Esophagus squamous epithelium (tissue), 5 donors: ENCODE data around the gene PTPRCAP. TPM values are rescaled to one million over a fixed set of nuclear protein-coding genes. Genes with fewer than 3 reads are reported as not detected.
A peak's percentile ranks its signal among the peaks of the same experiment; 100 is the strongest.

Experiments
- DNase-seq: peaks from one replicate; lab custom pipeline; 2025; lab: John Stamatoyannopoulos, UW
- H3K27ac ChIP-seq, 4 donors: fragments of 200-600 bp; sonication (generic); one replicate each; pipeline ENCODE4 v1.5.1; 2016 to 2019; ENCODE audit warnings: mild to moderate bottlenecking in 1 of 4
- H3K27me3 ChIP-seq, 4 donors: fragments of 200-600 bp; sonication (generic); 1 replicate in 3 of 4; 2 replicates in 1 of 4; pipeline versions ENCODE4 v1.5.1 to v1.6.0; 2017 to 2021; ENCODE audit warnings: antibody characterized with exemption in 1 of 4
- H3K36me3 ChIP-seq, 3 donors: fragments of 200-600 bp; sonication (generic); one replicate each; pipeline ENCODE4 v1.5.1; 2016 to 2019
- H3K4me1 ChIP-seq, 3 donors: fragments of 200-600 bp; sonication (generic); one replicate each; pipeline ENCODE4 v1.5.1; 2017 to 2019
- H3K4me3 ChIP-seq, 4 donors: fragments of 200-600 bp; sonication (generic); 1 replicate in 3 of 4; 2 replicates in 1 of 4; pipeline ENCODE4 v1.5.1; 2016 to 2019; ENCODE audit warnings: mild to moderate bottlenecking in 2 of 4, moderate library complexity in 1 of 4
- H3K9me3 ChIP-seq, 3 donors: fragments of 200-600 bp; sonication (generic); one replicate each; pipeline ENCODE4 v1.5.1; 2016 to 2019
- CTCF ChIP-seq, 6 experiments: fragments of 450-650 bp in 4 of 6; fragments of 200-600 bp in 2 of 6; sonication (generic) in 2 of 6; IDR thresholded peaks; one replicate each; pipeline ENCODE4 v1.5.1; 2016 to 2019; ENCODE audit warnings: antibody characterized with exemption in 6 of 6, mild to moderate bottlenecking in 4 of 6, moderate library complexity in 4 of 6
- POLR2A ChIP-seq, 4 donors: fragments of 450-650 bp; IDR thresholded peaks; one replicate each; pipeline ENCODE4 v1.6.1; 2017; ENCODE audit warnings: antibody characterized with exemption in 4 of 4, mild to moderate bottlenecking in 4 of 4, moderate library complexity in 3 of 4
- WGBS, 2 donors: methylation state at CpG; one replicate each; pipeline ENCODE4 v1.1.5; 2018; 5-methylcytosine and 5-hydroxymethylcytosine counted together
- intact Hi-C: fragments of 100-400 bp; cut with DNase I; formaldehyde crosslinking; loops from one replicate; pipeline ENCODE4 v1.15.0; 2022
- total RNA-seq, 4 donors: library from RNA; depleted of rRNA; stranded (reverse); fragments of >200 nt; gene quantifications; one replicate each; pipeline ENCODE4 v1.1.0, GENCODE V29; 2016
- donor health status: DM: yes; HTN: yes; CAD: no.

PTPRCAP gene
- total RNA-seq, 4 donors from 2014 or later = 5.9 to 14.1 (median 6.8) TPM

GRCh38 chr11:67437809-67438157 is 301 bp upstream of the PTPRCAP start:
- intact Hi-C loops = no loop called here
- Histone ChIP-seq H3K4me1 (peaks cover 50 to 92% (median 61%) of the 10 kb centered on the region in 3 donors), H3K36me3 (peaks cover 39 to 94% (median 52%) of the 10 kb centered on the region in 3 donors), H3K27ac (peak overlapping the region; percentile 25 to 84 (median 60)), H3K4me3 (peak overlapping the region; percentile 8 to 58 (median 40)), H3K27me3 (no peaks in the 10 kb centered on the region), H3K9me3 (no peaks in the 10 kb centered on the region)
- WGBS, 2 donors = 48 to 50% methylated on average over 1 to 2 of the region's 3 CpGs
- DNase-seq = no peak
- TF ChIP-seq POLR2A (IDR thresholded peaks at IDR 0.05) = no peak
- TF ChIP-seq CTCF (IDR thresholded peaks at IDR 0.05) = no peak

GRCh38 chr11:67436459-67437081 is 912 bp downstream of the PTPRCAP start:
- Histone ChIP-seq H3K27ac (peak overlapping the region; percentile 40 to 84 (median 64)), H3K9me3 (no peaks in the 10 kb centered on the region), H3K4me1 (peaks cover 42 to 87% (median 49%) of the 10 kb centered on the region in 3 donors), H3K4me3 (peak overlapping the region in 3 of 4 donors; percentile 39 to 58 (median 41)), H3K27me3 (no peaks in the 10 kb centered on the region), H3K36me3 (peaks cover 48 to 98% (median 61%) of the 10 kb centered on the region in 3 donors)
- intact Hi-C loops = no loop called here
- TF ChIP-seq CTCF (IDR thresholded peaks at IDR 0.05) = no peak
- no peak for TF ChIP-seq POLR2A (IDR thresholded peaks at IDR 0.05)
- no peak for DNase-seq
- WGBS, 2 donors = 41 to 42% methylated on average over 6 of the region's 6 CpGs

- peak overlapping the region; percentile 40 to 84 (median 75) for H3K27ac ChIP-seq
- intact Hi-C loops = no loop called here
Measured at GRCh38 chr11:67435727-67436458, 1.6 kb downstream of the PTPRCAP start.

GRCh38 chr11:67435031-67435726 is 2.3 kb downstream of the PTPRCAP start:
- TF ChIP-seq CTCF (IDR thresholded peaks at IDR 0.05) = no peak
- no peak for TF ChIP-seq POLR2A (IDR thresholded peaks at IDR 0.05)
- peaks cover 33 to 85% (median 41%) of the 10 kb centered on the region in 3 donors for H3K4me1 ChIP-seq
- H3K36me3 ChIP-seq = peaks cover 44 to 98% (median 51%) of the 10 kb centered on the region in 3 donors
- no peak for DNase-seq
- 67 to 71% methylated on average over 4 to 8 of the region's 26 CpGs for WGBS, 2 donors
- intact Hi-C loops = no loop called here
- H3K27me3 ChIP-seq = no peaks in the 10 kb centered on the region
- no peaks in the 10 kb centered on the region for H3K9me3 ChIP-seq
- peak overlapping the region in 2 of 4 donors; percentile 41 to 58 for H3K4me3 ChIP-seq
- H3K27ac ChIP-seq = peak overlapping the region; percentile 40 to 84 (median 75)

More at GRCh38 chr11:67435727-67436458, 1.6 kb downstream of the PTPRCAP start:
- H3K4me3 ChIP-seq = peak overlapping the region in 3 of 4 donors; percentile 39 to 58 (median 41)
- WGBS, 2 donors = 68 to 96% methylated on average over 5 to 15 of the region's 38 CpGs
- no peaks in the 10 kb centered on the region for H3K9me3 ChIP-seq
- H3K36me3 ChIP-seq = peaks cover 45 to 98% (median 57%) of the 10 kb centered on the region in 3 donors
- no peak for TF ChIP-seq CTCF (IDR thresholded peaks at IDR 0.05)
- no peak for TF ChIP-seq POLR2A (IDR thresholded peaks at IDR 0.05)
- no peaks in the 10 kb centered on the region for H3K27me3 ChIP-seq
- no peak for DNase-seq
- peaks cover 38 to 87% (median 45%) of the 10 kb centered on the region in 3 donors for H3K4me1 ChIP-seq
